ENCODE measurements around the gene ZNF22. TPM values are rescaled to one million over a fixed set of nuclear protein-coding genes. Genes with fewer than 3 reads are reported as not detected.

The ZNF22 gene
- total RNA-seq, 4 donors from 2014 or later = 19.2 to 35.6 (median 27.1) TPM

DNA sequence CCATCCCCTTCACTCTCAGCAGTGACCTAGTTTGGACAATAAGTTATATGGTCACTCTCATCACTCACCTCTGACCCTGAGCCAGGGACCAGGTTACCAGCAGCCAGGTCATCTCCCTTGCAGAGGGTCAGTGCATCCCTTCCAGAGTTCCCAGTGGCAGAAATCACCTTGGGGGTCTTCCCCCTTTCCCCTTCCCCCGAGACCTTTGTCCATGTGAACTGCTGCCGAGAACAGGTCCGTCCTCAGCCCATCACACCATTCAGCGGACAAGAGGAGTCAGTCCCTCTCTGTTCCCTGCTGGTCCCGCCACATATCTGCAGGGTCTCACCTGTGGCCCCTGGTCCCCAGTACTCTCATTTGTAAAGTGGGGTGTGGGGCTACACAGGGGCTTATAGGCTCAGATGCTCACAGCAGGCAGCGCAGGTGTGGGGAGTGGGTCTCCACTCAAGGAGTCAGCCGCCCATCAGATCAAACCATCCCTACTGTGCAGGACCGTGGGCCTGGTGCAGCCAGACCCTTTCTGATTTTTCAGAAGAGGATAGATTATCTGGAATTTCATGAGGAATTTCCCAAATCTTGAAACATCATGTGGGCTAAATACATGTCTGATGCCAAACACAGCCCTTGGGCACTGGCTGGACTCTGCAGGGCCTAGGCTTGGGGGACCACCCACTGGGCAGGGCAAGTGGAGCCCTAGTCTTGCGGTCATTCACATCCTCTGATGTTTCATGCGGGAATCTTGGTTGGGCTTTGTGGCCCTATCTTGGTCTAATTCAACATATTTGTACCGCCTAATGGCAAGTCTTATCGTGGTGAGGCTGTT lies 28.6 kb upstream of the ZNF22 start:
- peak; percentile 6 for TF ChIP-seq POLR2AphosphoS5 (IDR thresholded peaks at IDR 0.05)
- TF ChIP-seq, protein P1, sequence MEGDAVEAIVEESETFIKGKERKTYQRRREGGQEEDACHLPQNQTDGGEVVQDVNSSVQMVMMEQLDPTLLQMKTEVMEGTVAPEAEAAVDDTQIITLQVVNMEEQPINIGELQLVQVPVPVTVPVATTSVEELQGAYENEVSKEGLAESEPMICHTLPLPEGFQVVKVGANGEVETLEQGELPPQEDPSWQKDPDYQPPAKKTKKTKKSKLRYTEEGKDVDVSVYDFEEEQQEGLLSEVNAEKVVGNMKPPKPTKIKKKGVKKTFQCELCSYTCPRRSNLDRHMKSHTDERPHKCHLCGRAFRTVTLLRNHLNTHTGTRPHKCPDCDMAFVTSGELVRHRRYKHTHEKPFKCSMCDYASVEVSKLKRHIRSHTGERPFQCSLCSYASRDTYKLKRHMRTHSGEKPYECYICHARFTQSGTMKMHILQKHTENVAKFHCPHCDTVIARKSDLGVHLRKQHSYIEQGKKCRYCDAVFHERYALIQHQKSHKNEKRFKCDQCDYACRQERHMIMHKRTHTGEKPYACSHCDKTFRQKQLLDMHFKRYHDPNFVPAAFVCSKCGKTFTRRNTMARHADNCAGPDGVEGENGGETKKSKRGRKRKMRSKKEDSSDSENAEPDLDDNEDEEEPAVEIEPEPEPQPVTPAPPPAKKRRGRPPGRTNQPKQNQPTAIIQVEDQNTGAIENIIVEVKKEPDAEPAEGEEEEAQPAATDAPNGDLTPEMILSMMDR (IDR thresholded peaks at IDR 0.05) = no peak
- TF ChIP-seq POLR2A (IDR thresholded peaks at IDR 0.05) = peak in 1 of 2 donors; percentile 20
- no peak for TF ChIP-seq EP300 (IDR thresholded peaks at IDR 0.05)
- no peaks in the 10 kb centered on the region for H3K9me3 ChIP-seq
- peak overlapping the region in 3 of 4 donors; percentile 90 to 94 (median 93) for H3K27ac ChIP-seq
- no peak for ATAC-seq
- no peaks in the 10 kb centered on the region for H3K27me3 ChIP-seq
- 92 to 100% methylated on average over 2 of the region's 12 CpGs for WGBS, 2 donors (ENCODE audit: low coverage in 1 of 2)
- H3K4me3 ChIP-seq = no peak overlapping the region
- H3K36me3 ChIP-seq = peaks cover 0 to 49% of the 10 kb centered on the region in 2 donors
- peaks cover 0 to 77% (median 28%) of the 10 kb centered on the region in 3 donors for H3K4me1 ChIP-seq

DNA sequence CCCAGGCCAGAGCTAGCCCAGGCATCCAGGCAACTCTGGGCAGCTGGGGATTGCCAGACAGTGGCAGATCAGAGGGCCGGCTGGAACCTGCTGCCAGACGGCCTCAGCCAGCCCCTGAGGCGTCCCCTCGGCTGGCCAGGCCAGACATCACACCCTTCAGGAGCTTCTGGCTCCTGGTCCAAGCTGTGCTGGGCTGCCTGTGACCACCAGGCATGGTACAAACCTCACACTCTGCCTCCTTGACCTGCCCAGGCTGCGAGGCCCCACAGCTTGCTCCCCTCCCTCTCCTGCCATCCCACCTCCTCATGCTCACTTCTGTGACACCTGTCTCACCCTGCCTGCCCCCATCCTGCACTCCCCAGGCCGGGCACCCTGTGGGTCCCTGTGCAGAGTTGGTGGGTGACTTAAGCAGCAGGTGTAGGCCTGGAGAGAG lies 27.8 kb upstream of the ZNF22 start:
- WGBS, 2 donors (ENCODE audit: low coverage in 1 of 2) = 83 to 100% methylated on average over 1 to 4 of the region's 6 CpGs
- TF ChIP-seq POLR2A (IDR thresholded peaks at IDR 0.05) = no peak
- peak; percentile 57 for TF ChIP-seq POLR2AphosphoS5 (IDR thresholded peaks at IDR 0.05)
- TF ChIP-seq, protein P1 (IDR thresholded peaks at IDR 0.05) = no peak
- TF ChIP-seq EP300 (IDR thresholded peaks at IDR 0.05) = no peak
- Histone ChIP-seq H3K4me3 (no peak overlapping the region), H3K36me3 (peaks cover 0 to 56% of the 10 kb centered on the region in 2 donors), H3K4me1 (peaks cover 0 to 77% (median 28%) of the 10 kb centered on the region in 3 donors), H3K27ac (peak overlapping the region in 3 of 4 donors; percentile 90 to 94 (median 93)), H3K27me3 (no peaks in the 10 kb centered on the region), H3K9me3 (no peaks in the 10 kb centered on the region)
- no peak for ATAC-seq

DNA sequence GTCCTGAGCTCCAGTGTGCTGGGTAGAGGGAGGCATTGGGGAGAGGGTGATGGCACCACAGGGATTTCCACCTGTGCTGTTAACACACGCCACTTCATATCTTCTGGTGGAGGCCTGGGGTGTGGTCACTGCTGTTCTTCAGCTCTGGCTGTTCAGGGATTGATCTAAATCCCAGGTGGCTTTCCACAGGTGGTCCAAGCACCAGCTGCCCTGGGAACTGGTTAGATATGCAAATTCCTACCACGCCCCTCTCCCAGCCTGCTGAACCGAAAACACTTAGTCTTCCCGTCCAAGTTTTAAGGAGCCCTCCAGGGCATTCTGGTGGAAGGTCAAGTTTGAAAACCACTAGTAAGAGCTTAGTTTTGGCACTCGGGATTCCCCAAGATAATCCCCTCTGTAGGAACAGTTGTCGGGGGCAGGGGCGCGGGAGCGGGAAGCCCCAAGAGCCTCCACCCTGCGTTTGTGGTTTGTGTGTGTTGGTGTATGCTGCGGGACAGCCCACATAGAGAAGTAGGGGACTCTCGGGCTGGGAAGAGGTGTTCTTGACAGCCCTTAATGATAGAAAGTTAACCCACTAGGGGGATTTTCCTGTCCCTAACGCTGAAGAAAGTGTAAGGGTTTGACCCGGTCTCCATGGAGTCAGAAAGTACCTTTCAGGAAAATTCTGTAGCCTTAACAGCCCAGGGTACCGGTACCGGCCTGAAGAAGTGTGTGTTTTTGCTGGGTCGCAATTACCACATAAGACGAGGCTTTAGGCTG lies 27.2 kb upstream of the ZNF22 start:
- Histone ChIP-seq H3K4me1 (peaks cover 0 to 77% (median 25%) of the 10 kb centered on the region in 3 donors), H3K36me3 (peaks cover 0 to 58% of the 10 kb centered on the region in 2 donors)
- WGBS, 2 donors (ENCODE audit: low coverage in 1 of 2) = 60% methylated on average over 5 of the region's 18 CpGs; no CpG with 5 or more reads in 1 of the 2 donors

DNA sequence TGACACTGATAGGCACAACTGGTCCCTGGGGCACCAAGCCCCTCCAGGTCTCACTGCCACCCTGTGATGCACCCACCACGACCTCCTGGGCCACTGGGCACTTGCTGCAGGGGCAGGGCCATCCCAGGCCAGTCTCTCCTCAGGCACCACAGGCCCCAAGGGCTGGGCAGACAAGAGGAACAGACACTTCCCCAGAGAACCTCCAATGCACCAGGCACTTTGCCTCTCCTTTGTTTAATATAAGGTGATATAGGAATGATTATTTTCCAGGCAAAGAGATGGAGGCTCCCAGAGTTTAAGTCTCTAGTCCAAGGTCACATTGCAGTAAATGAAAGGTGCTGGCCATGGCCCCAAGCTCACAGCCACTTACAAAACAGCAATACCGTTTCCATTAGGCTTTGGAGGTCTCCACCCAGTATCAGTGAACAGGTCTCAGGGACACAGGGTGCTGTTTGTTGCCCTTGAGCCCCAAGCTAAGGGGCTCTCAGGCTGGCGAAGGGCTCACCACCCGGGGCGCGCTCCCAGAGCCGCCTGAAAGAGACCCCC lies 26.6 kb upstream of the ZNF22 start:
- H3K4me1 ChIP-seq = peaks cover 0 to 77% (median 27%) of the 10 kb centered on the region in 3 donors
- peak overlapping the region; percentile 60 to 94 (median 92) for H3K27ac ChIP-seq
- 21% methylated on average over 2 of the region's 7 CpGs; no CpG with 5 or more reads in 1 of the 2 donors for WGBS, 2 donors (ENCODE audit: low coverage in 1 of 2)
- H3K36me3 ChIP-seq = peaks cover 0 to 58% of the 10 kb centered on the region in 2 donors
- ATAC-seq = no peak
- peak overlapping the region; percentile 29 to 65 for H3K4me3 ChIP-seq
- TF ChIP-seq, protein P1 (IDR thresholded peaks at IDR 0.05) = no peak
- TF ChIP-seq EP300 (IDR thresholded peaks at IDR 0.05) (no peak), POLR2AphosphoS5 (IDR thresholded peaks at IDR 0.05) (peak; percentile 12)
- H3K27me3 ChIP-seq = no peaks in the 10 kb centered on the region
- H3K9me3 ChIP-seq = no peaks in the 10 kb centered on the region

More for the DNA sequence above, 27.2 kb upstream of the ZNF22 start:
- H3K27ac ChIP-seq = peak overlapping the region; percentile 60 to 94 (median 92)
- TF ChIP-seq POLR2A (IDR thresholded peaks at IDR 0.05) = no peak
- TF ChIP-seq EP300 (IDR thresholded peaks at IDR 0.05) = no peak
- no peak for ATAC-seq
- no peaks in the 10 kb centered on the region for H3K27me3 ChIP-seq
- peak overlapping the region in 1 of 2 donors; percentile 65 for H3K4me3 ChIP-seq
- H3K9me3 ChIP-seq = no peaks in the 10 kb centered on the region

Data from gastroesophageal sphincter (tissue), 4 donors.